GM19455 (cell line): ENCODE data around the gene GRN.

Experiments used
- ATAC-seq: cut with Tn5 transposase; IDR thresholded peaks from one replicate; pipeline ENCODE4 v1.9.1; 2021; ENCODE audit not compliant: unreplicated experiment

GRN gene

GRCh38 chr17:44344939-44345453 is at the start of gene GRN:
Gene GRN, plus strand, starts transcription at chr17:44345302. Its CDS starts 3,863 bp downstream, at chr17:44349165.
- peak; percentile 56 for ATAC-seq

GRCh38 chr17:44297975-44298374 is 47.1 kb upstream of the GRN start:
- no peak for ATAC-seq

- no peak for ATAC-seq
Observed at GRCh38 chr17:44304651-44305050, 40.5 kb upstream of the GRN start.

GRCh38 chr17:44307387-44308186 is 37.5 kb upstream of the GRN start:
- no peak for ATAC-seq

- no peak for ATAC-seq
Observed at GRCh38 chr17:44308320-44308818, 36.7 kb upstream of the GRN start, which contains the start of gene RUNDC3A. Gene RUNDC3A, plus strand, starts transcription at chr17:44308601. Its CDS starts 232 bp downstream, at chr17:44308833.

- no peak for ATAC-seq
Observed at GRCh38 chr17:44308865-44309264, 36.2 kb upstream of the GRN start.

GRCh38 chr17:44309472-44309871 is 35.6 kb upstream of the GRN start:
- ATAC-seq = no peak

GRCh38 chr17:44310188-44310587 is 34.9 kb upstream of the GRN start:
- ATAC-seq = no peak

- no peak for ATAC-seq
Observed at GRCh38 chr17:44310609-44311376, 34.3 kb upstream of the GRN start.

GRCh38 chr17:44311562-44312181 is 33.4 kb upstream of the GRN start:
- ATAC-seq = no peak

- no peak for ATAC-seq
Observed at GRCh38 chr17:44312396-44313104, 32.6 kb upstream of the GRN start.

GRCh38 chr17:44314031-44314430 is 31.1 kb upstream of the GRN start:
- no peak for ATAC-seq

GRCh38 chr17:44314524-44314868 is 30.6 kb upstream of the GRN start:
- no peak for ATAC-seq

- no peak for ATAC-seq
Observed at GRCh38 chr17:44314869-44315661, 30.0 kb upstream of the GRN start.

- no peak for ATAC-seq
Observed at GRCh38 chr17:44315760-44316731, 29.1 kb upstream of the GRN start.

- ATAC-seq = no peak
Observed at GRCh38 chr17:44317545-44317944, 27.6 kb upstream of the GRN start.

GRCh38 chr17:44318077-44318892 is 26.8 kb upstream of the GRN start:
- no peak for ATAC-seq

- no peak for ATAC-seq
Observed at GRCh38 chr17:44320066-44320465, 25.0 kb upstream of the GRN start.
